Endodermal cell (in vitro differentiated cells): Measurements from ENCODE around the gene LRMDA. TPM values are rescaled to one million over a fixed set of nuclear protein-coding genes. Genes with fewer than 3 reads are reported as not detected.

Experiments
- DNase-seq: peaks from one replicate; pipeline ENCODE4 v3.0.0-alpha.2; 2017
- H3K27ac ChIP-seq: 2 replicates; pipeline ENCODE4 v1.5.1; 2013; ENCODE audit warnings: mild to moderate bottlenecking, low read depth, low read length, moderate library complexity
- H3K27me3 ChIP-seq: 2 replicates; pipeline ENCODE4 v1.6.1; 2013; ENCODE audit warnings: mild to moderate bottlenecking, low read length, moderate library complexity; ENCODE audit not compliant: insufficient read depth, control insufficient read depth, poor library complexity, severe bottlenecking
- H3K36me3 ChIP-seq: 2 replicates; pipeline ENCODE4 v1.7.0; 2013; ENCODE audit warnings: mild to moderate bottlenecking, low read length, moderate library complexity; ENCODE audit not compliant: control insufficient read depth, insufficient read depth
- H3K4me1 ChIP-seq: one replicate; pipeline ENCODE4 v1.7.0; 2013; ENCODE audit warnings: low read length; ENCODE audit not compliant: control insufficient read depth, insufficient read depth
- H3K4me3 ChIP-seq: 2 replicates; pipeline ENCODE4 v1.5.1; 2013; ENCODE audit warnings: mild to moderate bottlenecking, low read length, moderate library complexity
- H3K9ac ChIP-seq: 2 replicates; pipeline ENCODE4 v1.6.1; 2013; ENCODE audit warnings: mild to moderate bottlenecking, low read length, moderate library complexity; ENCODE audit not compliant: poor library complexity, severe bottlenecking; ENCODE audit errors: extremely low read depth
- H3K9me3 ChIP-seq: 2 replicates; pipeline ENCODE4 v1.6.1; 2013; ENCODE audit warnings: mild to moderate bottlenecking, low read length, moderate library complexity; ENCODE audit not compliant: control insufficient read depth
- H3K27ac Mint-ChIP-seq: 2 replicates; pipeline ENCODE4 v1.8.0; 2020; ENCODE audit warnings: mixed read lengths
- H3K27me3 Mint-ChIP-seq: 2 replicates; pipeline ENCODE4 v1.8.0; 2021; ENCODE audit warnings: mild to moderate bottlenecking, mixed read lengths; ENCODE audit not compliant: insufficient read depth
- H3K36me3 Mint-ChIP-seq: 2 replicates; pipeline ENCODE4 v1.8.0; 2020; ENCODE audit warnings: low read depth, mixed read lengths
- H3K4me1 Mint-ChIP-seq: 2 replicates; pipeline ENCODE4 v1.8.0; 2020; ENCODE audit warnings: mixed read lengths
- H3K4me3 Mint-ChIP-seq: 2 replicates; pipeline ENCODE4 v1.8.0; 2020; ENCODE audit warnings: mild to moderate bottlenecking, moderate library complexity, mixed read lengths
- H3K9me3 Mint-ChIP-seq: 2 replicates; pipeline ENCODE4 v1.8.0; 2020; ENCODE audit warnings: mild to moderate bottlenecking, mixed read lengths
- WGBS, 2 experiments: methylation state at CpG; one replicate each; pipeline versions ENCODE4 v1.1.5 to v1.1.7; 2013; ENCODE audit warnings: missing lambda C conversion rate in 2 of 2, mixed read lengths in 1 of 2; ENCODE audit not compliant: insufficient coverage in 1 of 2, insufficient read length in 1 of 2; 5-methylcytosine and 5-hydroxymethylcytosine counted together
- total RNA-seq, 2 donors: library from RNA; stranded (reverse); fragmentation: NEBNext Ultra II Directional in 1 of 2; extraction: Animal tissue kit (Norgen Biotek cat#: 25700) in 1 of 2; gene quantifications; 2 replicates in 1 of 2; 3 replicates in 1 of 2; pipeline ENCODE4 v1.2.1, GENCODE V29; 2021
- TF ChIP-seq, protein P1 (sequence below): fragments of 200-600 bp; sonication (generic); conservative IDR thresholded peaks from 2 replicates; pipeline ENCODE4 v1.5.0; 2021; ENCODE audit warnings: antibody characterized with exemption, mild to moderate bottlenecking

LRMDA gene
- total RNA-seq, 2 donors from 2014 or later, result 1.7 to 5.1 TPM

DNA sequence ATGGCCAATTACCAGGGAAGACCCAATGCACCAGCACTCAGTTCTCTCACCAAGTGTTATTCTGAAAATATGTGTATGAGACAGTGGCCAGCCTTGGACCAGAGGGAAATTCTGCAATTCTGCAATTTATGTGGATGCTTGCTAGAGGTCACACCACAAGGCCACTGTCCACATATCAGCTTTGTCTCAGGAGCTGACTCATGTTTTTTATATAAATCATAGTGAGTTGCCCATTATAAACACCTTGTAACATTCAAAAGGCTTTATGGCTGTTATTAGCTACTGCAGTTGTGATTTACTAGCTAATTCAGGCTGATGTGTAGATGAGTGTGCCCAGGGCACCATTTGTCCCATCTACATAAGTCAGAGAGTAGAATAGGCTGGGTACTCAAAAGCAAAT, 649.0 kb downstream of the LRMDA start:
- Histone ChIP-seq H3K4me1 (no peaks in the 10 kb centered on the region), H3K27me3 (no peaks in the 10 kb centered on the region), H3K27ac (no peak overlapping the region), H3K36me3 (no peaks in the 10 kb centered on the region), H3K4me3 (no peak overlapping the region), H3K9me3 (no peaks in the 10 kb centered on the region), H3K9ac (no peak overlapping the region)
- Mint-ChIP-seq H3K27me3 (no peaks in the 10 kb centered on the region), H3K9me3 (peaks cover 3% of the 10 kb centered on the region), H3K4me1 (peaks cover 12% of the 10 kb centered on the region), H3K4me3 (no peak overlapping the region), H3K27ac (no peak overlapping the region), H3K36me3 (no peaks in the 10 kb centered on the region)
- DNase-seq, result no peak
- TF ChIP-seq, protein P1, sequence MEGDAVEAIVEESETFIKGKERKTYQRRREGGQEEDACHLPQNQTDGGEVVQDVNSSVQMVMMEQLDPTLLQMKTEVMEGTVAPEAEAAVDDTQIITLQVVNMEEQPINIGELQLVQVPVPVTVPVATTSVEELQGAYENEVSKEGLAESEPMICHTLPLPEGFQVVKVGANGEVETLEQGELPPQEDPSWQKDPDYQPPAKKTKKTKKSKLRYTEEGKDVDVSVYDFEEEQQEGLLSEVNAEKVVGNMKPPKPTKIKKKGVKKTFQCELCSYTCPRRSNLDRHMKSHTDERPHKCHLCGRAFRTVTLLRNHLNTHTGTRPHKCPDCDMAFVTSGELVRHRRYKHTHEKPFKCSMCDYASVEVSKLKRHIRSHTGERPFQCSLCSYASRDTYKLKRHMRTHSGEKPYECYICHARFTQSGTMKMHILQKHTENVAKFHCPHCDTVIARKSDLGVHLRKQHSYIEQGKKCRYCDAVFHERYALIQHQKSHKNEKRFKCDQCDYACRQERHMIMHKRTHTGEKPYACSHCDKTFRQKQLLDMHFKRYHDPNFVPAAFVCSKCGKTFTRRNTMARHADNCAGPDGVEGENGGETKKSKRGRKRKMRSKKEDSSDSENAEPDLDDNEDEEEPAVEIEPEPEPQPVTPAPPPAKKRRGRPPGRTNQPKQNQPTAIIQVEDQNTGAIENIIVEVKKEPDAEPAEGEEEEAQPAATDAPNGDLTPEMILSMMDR, result no peak

DNA sequence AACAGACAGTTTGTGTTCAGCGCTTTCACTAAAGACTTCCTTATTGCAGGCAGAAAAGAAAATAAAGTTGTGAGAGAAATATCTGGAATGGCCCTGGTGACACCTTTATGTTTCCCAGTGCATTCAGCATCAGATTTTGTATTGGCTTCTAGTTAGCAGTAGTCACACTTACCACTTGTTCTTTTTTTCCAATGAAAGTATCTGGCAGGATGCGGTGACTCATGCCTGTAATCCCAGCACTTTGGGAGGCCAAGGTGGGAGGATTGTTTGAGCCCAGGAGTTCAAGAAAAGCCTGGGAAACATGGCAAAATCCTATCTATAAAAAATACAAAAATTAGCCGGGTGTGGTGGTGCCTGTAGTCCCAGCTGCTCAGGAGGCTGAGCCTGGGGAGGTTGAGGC, 649.6 kb downstream of the LRMDA start:
- no peak overlapping the region for H3K27ac ChIP-seq
- no peaks in the 10 kb centered on the region for H3K9me3 ChIP-seq
- DNase-seq, result no peak
- H3K27ac Mint-ChIP-seq, result no peak overlapping the region
- H3K27me3 ChIP-seq, result no peaks in the 10 kb centered on the region
- 100% methylated on average over 1 to 3 of the region's 3 CpGs for WGBS, 2 experiments
- H3K36me3 Mint-ChIP-seq, result no peaks in the 10 kb centered on the region
- H3K4me3 Mint-ChIP-seq, result no peak overlapping the region
- TF ChIP-seq, protein P1, result no peak
- H3K4me1 Mint-ChIP-seq, result peaks cover 12% of the 10 kb centered on the region
- H3K27me3 Mint-ChIP-seq, result no peaks in the 10 kb centered on the region
- no peaks in the 10 kb centered on the region for H3K36me3 ChIP-seq
- H3K4me3 ChIP-seq, result no peak overlapping the region
- peaks cover 3% of the 10 kb centered on the region for H3K9me3 Mint-ChIP-seq
- no peaks in the 10 kb centered on the region for H3K4me1 ChIP-seq
- H3K9ac ChIP-seq, result no peak overlapping the region

DNA sequence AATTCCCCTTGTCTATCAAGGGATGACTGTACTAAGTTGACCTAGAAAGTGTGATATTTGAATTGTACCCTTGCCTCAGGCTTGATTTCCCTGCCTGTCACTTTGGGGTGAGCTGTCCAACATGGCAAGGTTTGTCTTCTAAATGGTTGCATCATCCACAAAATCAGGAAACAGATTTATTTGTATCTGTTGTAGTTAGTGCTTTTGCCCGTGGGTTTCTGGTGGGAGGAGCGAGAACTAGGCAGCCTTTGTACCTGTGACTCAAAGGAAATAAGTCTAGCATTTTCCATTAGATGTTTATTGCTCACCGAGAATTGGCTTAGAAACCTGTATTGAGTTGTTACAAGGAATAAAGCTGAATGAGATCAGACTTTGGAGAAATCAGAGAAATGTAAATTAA, 650.8 kb downstream of the LRMDA start:
- no peak overlapping the region for H3K4me3 Mint-ChIP-seq
- no peak overlapping the region for H3K27ac ChIP-seq
- TF ChIP-seq, protein P1, result no peak
- H3K9me3 Mint-ChIP-seq, result no peaks in the 10 kb centered on the region
- H3K27me3 ChIP-seq, result no peaks in the 10 kb centered on the region
- H3K27me3 Mint-ChIP-seq, result no peaks in the 10 kb centered on the region
- no peaks in the 10 kb centered on the region for H3K9me3 ChIP-seq
- H3K27ac Mint-ChIP-seq, result no peak overlapping the region
- no peak for DNase-seq
- H3K9ac ChIP-seq, result no peak overlapping the region
- H3K36me3 ChIP-seq, result no peaks in the 10 kb centered on the region
- 87 to 89% methylated on average over 3 of the region's 3 CpGs for WGBS, 2 experiments
- no peak overlapping the region for H3K4me3 ChIP-seq
- H3K4me1 ChIP-seq, result no peaks in the 10 kb centered on the region
- H3K4me1 Mint-ChIP-seq, result peaks cover 12% of the 10 kb centered on the region
- H3K36me3 Mint-ChIP-seq, result no peaks in the 10 kb centered on the region
